Ovary (tissue), 9 donors: Measurements from ENCODE around the gene PLPP2. TPM values are rescaled to one million over a fixed set of nuclear protein-coding genes. Genes with fewer than 3 reads are reported as not detected.

Experiments used
- DNase-seq, 5 donors: peaks; one replicate each; pipeline ENCODE4 v3.0.0-alpha.2; 2019 to 2020
- H3K27ac ChIP-seq, 2 donors: fragments of 200-600 bp; one replicate each; pipeline versions ENCODE4 v1.5.1 to v1.8.0; 2019 to 2022
- H3K27me3 ChIP-seq: fragments of 200-600 bp; one replicate; pipeline ENCODE4 v1.8.0; 2022
- H3K36me3 ChIP-seq: fragments of 200-600 bp; sonication (generic); one replicate; pipeline ENCODE4 v1.5.1; 2019
- H3K4me1 ChIP-seq: one replicate; pipeline ENCODE4 v1.8.1; 2013; ENCODE audit warnings: mild to moderate bottlenecking, moderate library complexity; ENCODE audit not compliant: insufficient read depth
- H3K4me3 ChIP-seq: fragments of 200-600 bp; sonication (generic); one replicate; pipeline ENCODE4 v1.5.1; 2017
- H3K9me3 ChIP-seq, 2 donors: fragments of 200-600 bp in 1 of 2; sonication (generic) in 1 of 2; one replicate each; pipeline versions ENCODE4 v1.5.1 to v1.8.1; 2013 to 2019; ENCODE audit warnings: mild to moderate bottlenecking in 1 of 2, moderate library complexity in 1 of 2
- EP300 ChIP-seq: sonication (generic); formaldehyde crosslinking; IDR thresholded peaks from one replicate; pipeline ENCODE4 v1.6.1; 2017; ENCODE audit warnings: antibody characterized with exemption
- POLR2A ChIP-seq: fragments of 450-650 bp; IDR thresholded peaks from one replicate; pipeline ENCODE4 v1.6.1; 2017; ENCODE audit warnings: antibody characterized with exemption, mild to moderate bottlenecking, moderate library complexity
- WGBS, 3 donors: extraction: QIAGEN DNeasy Blood & Tissue Kit in 1 of 3; methylation state at CpG; one replicate each; pipeline versions ENCODE4 v1.1.5 to v1.1.7; 2013 to 2017; 5-methylcytosine and 5-hydroxymethylcytosine counted together
- intact Hi-C, 4 donors: fragments of 100-400 bp; cut with DNase I; formaldehyde crosslinking; loops; one replicate each; pipeline versions ENCODE4 v1.11.0 to v1.15.1; 2022 to 2023
- polyA plus RNA-seq, 2 donors: library from polyadenylated mRNA; stranded (reverse); fragments of 200-250 nt in 1 of 2; fragments of 350-450 nt in 1 of 2; fragmentation: Illumina TruSeq in 1 of 2; extraction: RNeasy Lipid Tissue Mini Kit (QIAGEN cat#74804) in 1 of 2; gene quantifications; one replicate each; pipeline ENCODE4 v1.2.3, GENCODE V29; 2013 to 2014
- total RNA-seq, 7 donors: library from RNA; depleted of rRNA in 2 of 7; stranded (reverse); fragments of >200 nt in 2 of 7; fragmentation: NEBNext Ultra II Directional in 3 of 7; extraction: Animal tissue kit (Norgen Biotek cat#: 25700) in 3 of 7; gene quantifications; one replicate each; pipeline versions ENCODE4 v1.1.0 to v1.2.4, GENCODE V29; 2016 to 2023
- TF ChIP-seq, protein P1 (sequence below), 3 donors: fragments of 450-650 bp in 2 of 3; fragments of 200-600 bp in 1 of 3; IDR thresholded peaks; one replicate each; pipeline versions ENCODE4 v1.5.1 to v1.8.0; 2016 to 2022; ENCODE audit warnings: antibody characterized with exemption in 3 of 3, mild to moderate bottlenecking in 1 of 3
- donor health status: DM: no; HTN: no; CAD: no; lungs with moderate emphysema.
- donor health status: DM: no; HTN: no; CAD: no.
- donor health status: Bipolar disorder and iron deficiency.
- donor health status: DM: yes; HTN: yes; CAD: no.
- donor health status: DM: no; HTN: no; CAD: no.
- donor health status: DM: yes; HTN: yes; CAD: no.

Gene PLPP2
- total and polyA plus RNA-seq, 9 donors, result 0.68 to 75.0 (median 5.9) TPM

DNA sequence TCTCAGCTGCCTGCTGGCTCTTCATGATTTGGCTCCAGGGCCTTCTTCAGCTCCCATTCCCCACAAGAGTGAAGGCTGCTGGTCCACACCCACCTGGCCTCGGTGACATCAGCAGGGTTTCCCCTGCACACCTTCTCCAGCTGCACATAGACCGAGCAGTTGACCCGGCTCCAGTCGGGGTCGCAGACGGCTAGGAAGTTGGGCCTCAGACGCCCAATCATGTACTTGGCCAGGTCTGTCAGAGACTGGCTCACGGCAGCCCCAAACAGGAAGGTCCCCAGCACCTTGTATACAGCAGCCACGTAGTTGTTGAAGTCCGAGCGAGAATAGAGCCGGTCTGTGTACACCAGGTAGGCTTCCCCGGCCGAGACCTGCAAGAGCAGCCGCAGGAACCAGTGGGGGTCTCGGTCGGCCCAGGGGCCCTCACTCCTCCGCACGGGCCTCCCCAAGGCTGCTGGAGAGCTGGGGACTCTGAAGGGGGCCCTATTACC lies 3.8 kb downstream of the PLPP2 start:
- 85 to 90% (median 87%) methylated on average over 14 to 19 of the region's 19 CpGs for WGBS, 3 donors
- intact Hi-C loops, result no loop called here
- no peak for DNase-seq
- H3K36me3 ChIP-seq, result no peaks in the 10 kb centered on the region
- no peaks in the 10 kb centered on the region for H3K27me3 ChIP-seq
- no peaks in the 10 kb centered on the region for H3K9me3 ChIP-seq
- no peak overlapping the region for H3K4me3 ChIP-seq
- H3K4me1 ChIP-seq, result no peaks in the 10 kb centered on the region
- TF ChIP-seq EP300, result no peak
- H3K27ac ChIP-seq, result no peak overlapping the region

DNA sequence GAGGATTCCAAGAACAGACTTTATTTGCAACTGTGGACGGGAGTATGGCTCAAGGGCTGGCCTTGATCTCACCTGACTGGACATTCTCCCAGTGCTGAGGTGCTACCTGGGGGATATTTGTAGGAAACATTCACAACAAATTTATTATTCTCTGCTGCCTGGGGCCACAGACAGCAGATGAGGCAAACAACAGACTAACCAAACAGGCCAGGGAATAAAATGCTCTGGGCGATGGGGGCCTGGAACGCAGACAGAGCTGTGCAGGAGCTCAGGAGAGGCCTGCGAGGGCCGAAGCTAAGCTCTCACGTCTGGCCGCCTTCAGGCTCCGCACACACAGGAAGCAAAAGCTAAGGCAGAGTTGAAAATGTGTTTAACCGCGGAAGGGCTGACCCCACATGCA lies 7.8 kb downstream of the PLPP2 start:
- 87 to 88% (median 88%) methylated on average over 10 of the region's 10 CpGs for WGBS, 3 donors

DNA sequence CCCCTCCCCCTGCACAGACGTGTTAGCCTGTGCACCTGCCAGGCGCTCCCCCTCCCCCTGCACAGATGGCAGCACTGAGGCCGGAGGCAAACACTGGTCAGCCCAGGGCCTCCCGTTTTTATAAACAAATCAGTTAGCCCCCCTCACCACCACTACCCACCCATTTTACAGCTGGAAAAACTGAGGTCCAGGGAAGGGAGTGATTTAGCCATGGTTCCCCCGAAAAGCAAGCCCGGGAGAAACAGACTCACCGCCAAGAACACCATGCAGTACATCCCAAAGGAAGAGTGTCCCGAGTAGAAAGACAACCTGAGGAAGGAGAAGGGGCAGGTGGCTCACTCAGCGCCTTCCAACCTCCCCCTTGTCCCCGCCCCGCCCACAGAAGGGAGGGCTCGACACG lies 8.7 kb downstream of the PLPP2 start:
- no peak for DNase-seq
- Histone ChIP-seq H3K4me1 (no peaks in the 10 kb centered on the region), H3K4me3 (no peak overlapping the region), H3K36me3 (no peaks in the 10 kb centered on the region), H3K9me3 (no peaks in the 10 kb centered on the region), H3K27ac (no peak overlapping the region), H3K27me3 (no peaks in the 10 kb centered on the region)
- WGBS, 3 donors, result 69 to 84% (median 79%) methylated on average over 13 of the region's 13 CpGs
- TF ChIP-seq, protein P1, sequence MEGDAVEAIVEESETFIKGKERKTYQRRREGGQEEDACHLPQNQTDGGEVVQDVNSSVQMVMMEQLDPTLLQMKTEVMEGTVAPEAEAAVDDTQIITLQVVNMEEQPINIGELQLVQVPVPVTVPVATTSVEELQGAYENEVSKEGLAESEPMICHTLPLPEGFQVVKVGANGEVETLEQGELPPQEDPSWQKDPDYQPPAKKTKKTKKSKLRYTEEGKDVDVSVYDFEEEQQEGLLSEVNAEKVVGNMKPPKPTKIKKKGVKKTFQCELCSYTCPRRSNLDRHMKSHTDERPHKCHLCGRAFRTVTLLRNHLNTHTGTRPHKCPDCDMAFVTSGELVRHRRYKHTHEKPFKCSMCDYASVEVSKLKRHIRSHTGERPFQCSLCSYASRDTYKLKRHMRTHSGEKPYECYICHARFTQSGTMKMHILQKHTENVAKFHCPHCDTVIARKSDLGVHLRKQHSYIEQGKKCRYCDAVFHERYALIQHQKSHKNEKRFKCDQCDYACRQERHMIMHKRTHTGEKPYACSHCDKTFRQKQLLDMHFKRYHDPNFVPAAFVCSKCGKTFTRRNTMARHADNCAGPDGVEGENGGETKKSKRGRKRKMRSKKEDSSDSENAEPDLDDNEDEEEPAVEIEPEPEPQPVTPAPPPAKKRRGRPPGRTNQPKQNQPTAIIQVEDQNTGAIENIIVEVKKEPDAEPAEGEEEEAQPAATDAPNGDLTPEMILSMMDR (IDR thresholded peaks at IDR 0.05), result no peak
- TF ChIP-seq EP300, result no peak
- intact Hi-C loops, result no loop called here

More for the DNA sequence above, 7.8 kb downstream of the PLPP2 start:
- intact Hi-C loops, result no loop called here
- H3K9me3 ChIP-seq, result no peaks in the 10 kb centered on the region
- H3K36me3 ChIP-seq, result no peaks in the 10 kb centered on the region
- no peak overlapping the region for H3K27ac ChIP-seq
- no peaks in the 10 kb centered on the region for H3K27me3 ChIP-seq
- no peaks in the 10 kb centered on the region for H3K4me1 ChIP-seq
- H3K4me3 ChIP-seq, result no peak overlapping the region
- TF ChIP-seq EP300, result no peak
- TF ChIP-seq POLR2A, result no peak
- TF ChIP-seq, protein P1 (IDR thresholded peaks at IDR 0.05), result no peak
- no peak for DNase-seq

DNA sequence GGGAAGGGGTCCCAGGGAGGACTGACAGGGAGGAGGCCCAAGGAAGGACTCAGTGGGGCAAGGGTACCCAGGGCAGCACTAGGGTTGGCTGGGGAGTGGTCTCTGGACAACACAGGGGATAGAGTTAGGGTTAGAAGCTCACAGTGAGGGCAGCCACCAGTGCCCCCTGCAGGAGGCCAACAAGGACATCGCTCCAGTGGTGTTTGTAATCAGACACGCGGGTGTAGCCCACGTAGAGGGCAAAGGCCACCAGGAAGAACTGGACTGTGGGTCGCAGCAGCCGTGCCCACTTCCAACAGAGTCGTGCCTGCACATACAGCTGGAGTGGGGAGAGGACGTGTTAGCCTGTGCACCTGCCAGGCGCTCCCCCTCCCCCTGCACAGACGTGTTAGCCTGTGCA lies 9.2 kb downstream of the PLPP2 start:
- H3K4me1 ChIP-seq, result no peaks in the 10 kb centered on the region
- WGBS, 3 donors, result 63 to 79% (median 72%) methylated on average over 9 to 10 of the region's 10 CpGs
- intact Hi-C loops, result no loop called here
- H3K27me3 ChIP-seq, result no peaks in the 10 kb centered on the region
- H3K36me3 ChIP-seq, result no peaks in the 10 kb centered on the region
- TF ChIP-seq EP300 (no peak), POLR2A (no peak)
- TF ChIP-seq, protein P1 (IDR thresholded peaks at IDR 0.05), result no peak
- H3K9me3 ChIP-seq, result no peaks in the 10 kb centered on the region
- no peak overlapping the region for H3K27ac ChIP-seq
- no peak overlapping the region for H3K4me3 ChIP-seq
- DNase-seq, result no peak

DNA sequence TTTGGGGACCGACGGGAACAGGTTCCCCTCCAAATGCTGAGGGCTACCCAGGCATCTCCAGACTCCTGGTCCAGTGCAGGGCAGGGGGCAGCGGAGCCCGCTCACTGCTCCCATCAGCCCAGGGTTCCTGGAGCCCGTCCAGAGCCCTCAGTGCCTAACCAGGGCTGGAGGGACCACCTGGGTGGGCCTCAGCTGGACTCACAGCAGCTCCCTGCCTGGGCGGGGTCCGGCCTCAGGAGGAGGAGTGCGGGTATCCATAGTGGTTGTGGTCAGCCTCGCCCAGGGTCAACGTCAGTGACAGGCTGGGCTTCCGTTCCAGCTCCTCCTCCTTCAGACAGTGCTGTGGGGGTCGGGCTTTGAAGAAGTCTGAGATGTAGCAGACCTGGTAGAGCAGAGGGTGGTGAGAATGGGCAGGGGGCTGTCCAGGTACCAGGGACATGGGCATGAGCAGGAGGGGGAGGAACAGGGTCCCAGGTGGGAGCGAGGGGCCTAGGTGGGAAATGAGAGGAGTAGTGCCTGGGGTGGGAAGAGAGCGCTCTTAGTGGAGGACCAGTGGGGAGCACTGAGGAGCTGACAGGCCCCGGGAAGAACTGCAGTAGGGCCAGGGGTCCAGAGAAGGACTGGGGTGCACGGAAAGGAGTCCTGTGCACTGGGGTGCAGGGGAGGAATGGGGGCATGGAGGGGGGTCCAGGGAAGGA lies 9.9 kb downstream of the PLPP2 start:
- intact Hi-C loops, result no loop called here
- no peaks in the 10 kb centered on the region for H3K27me3 ChIP-seq
- DNase-seq, result no peak
- TF ChIP-seq, protein P1 (IDR thresholded peaks at IDR 0.05), result no peak
- TF ChIP-seq EP300, result no peak
- TF ChIP-seq POLR2A, result no peak
- 79 to 88% (median 84%) methylated on average over 16 of the region's 16 CpGs for WGBS, 3 donors
- H3K36me3 ChIP-seq, result no peaks in the 10 kb centered on the region
- H3K27ac ChIP-seq, result no peak overlapping the region
- no peaks in the 10 kb centered on the region for H3K4me1 ChIP-seq
- H3K9me3 ChIP-seq, result no peaks in the 10 kb centered on the region
- no peak overlapping the region for H3K4me3 ChIP-seq
